ENCODE measurements around the gene PSMG2.

DNA sequence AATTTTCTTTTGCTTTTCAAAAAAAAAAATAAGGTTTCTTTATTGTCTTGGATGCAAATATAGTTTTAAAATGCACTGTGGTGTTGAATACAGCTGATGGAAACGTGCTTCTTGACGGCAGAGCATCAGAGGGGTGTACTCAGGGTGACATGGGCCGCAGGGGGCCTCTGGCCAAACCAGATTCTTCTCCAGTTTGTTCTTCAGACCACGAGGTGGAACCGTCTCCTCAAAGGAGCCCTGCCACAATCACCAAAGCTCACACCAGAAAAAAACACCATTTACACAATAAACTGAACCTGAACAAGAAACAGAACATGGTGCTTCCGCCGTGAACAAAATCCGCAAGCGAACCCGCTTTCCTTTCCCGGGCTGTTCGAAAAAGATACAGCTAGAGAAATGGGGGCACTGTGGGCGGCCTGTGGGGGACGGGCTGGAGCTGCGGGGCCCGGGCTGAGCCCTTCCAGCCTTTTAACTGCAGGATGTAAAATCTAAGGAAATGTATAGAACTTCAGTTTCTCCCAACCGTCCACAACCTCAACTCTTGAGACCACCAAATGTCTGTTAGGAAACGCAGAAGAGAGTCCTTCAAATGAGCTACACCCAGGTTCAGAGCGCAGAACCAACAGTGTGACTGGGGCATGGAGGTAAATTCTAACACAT is 34.5 kb downstream of the PSMG2 start:
- TF ChIP-seq POLR2A (IDR thresholded peaks at IDR 0.05) (no peak), POLR2AphosphoS5 (IDR thresholded peaks at IDR 0.05) (no peak)
- TF ChIP-seq, protein P1, sequence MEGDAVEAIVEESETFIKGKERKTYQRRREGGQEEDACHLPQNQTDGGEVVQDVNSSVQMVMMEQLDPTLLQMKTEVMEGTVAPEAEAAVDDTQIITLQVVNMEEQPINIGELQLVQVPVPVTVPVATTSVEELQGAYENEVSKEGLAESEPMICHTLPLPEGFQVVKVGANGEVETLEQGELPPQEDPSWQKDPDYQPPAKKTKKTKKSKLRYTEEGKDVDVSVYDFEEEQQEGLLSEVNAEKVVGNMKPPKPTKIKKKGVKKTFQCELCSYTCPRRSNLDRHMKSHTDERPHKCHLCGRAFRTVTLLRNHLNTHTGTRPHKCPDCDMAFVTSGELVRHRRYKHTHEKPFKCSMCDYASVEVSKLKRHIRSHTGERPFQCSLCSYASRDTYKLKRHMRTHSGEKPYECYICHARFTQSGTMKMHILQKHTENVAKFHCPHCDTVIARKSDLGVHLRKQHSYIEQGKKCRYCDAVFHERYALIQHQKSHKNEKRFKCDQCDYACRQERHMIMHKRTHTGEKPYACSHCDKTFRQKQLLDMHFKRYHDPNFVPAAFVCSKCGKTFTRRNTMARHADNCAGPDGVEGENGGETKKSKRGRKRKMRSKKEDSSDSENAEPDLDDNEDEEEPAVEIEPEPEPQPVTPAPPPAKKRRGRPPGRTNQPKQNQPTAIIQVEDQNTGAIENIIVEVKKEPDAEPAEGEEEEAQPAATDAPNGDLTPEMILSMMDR (IDR thresholded peaks at IDR 0.05) = no peak

All from prostate gland (tissue), 2 donors.